NOMO-1 treated with DMSO at 0.1 percent for 48 hours (cell line): ENCODE data around the gene DCC.
"Not testable (repeated sequence)": the region's sequence is repeated elsewhere in the genome, so short reads cannot be mapped to it uniquely, and the experiment has no call there.

Experiments
- DNase-seq: peaks from one replicate; lab custom pipeline; 2025; ENCODE audit not compliant: unreplicated experiment; lab: John Stamatoyannopoulos, UW

The DCC gene

GRCh38 chr18:52349498-52349897 lies 9.5 kb downstream of the DCC start:
- no peak for DNase-seq

- no peak for DNase-seq
These were observed 12.9 kb downstream of the DCC start for GRCh38 chr18:52352920-52353319.

- no peak for DNase-seq
These were observed 13.6 kb downstream of the DCC start for GRCh38 chr18:52353589-52353988.

GRCh38 chr18:52363861-52364260 lies 23.9 kb downstream of the DCC start:
- no peak for DNase-seq

- DNase-seq, result not testable (repeated sequence)
These were observed 26.9 kb downstream of the DCC start for GRCh38 chr18:52366851-52367250.

- no peak for DNase-seq
These were observed 28.2 kb downstream of the DCC start for GRCh38 chr18:52367953-52368742.

- DNase-seq, result no peak
These were observed 30.8 kb downstream of the DCC start for GRCh38 chr18:52370841-52371240.

GRCh38 chr18:52376104-52376503 lies 36.1 kb downstream of the DCC start:
- DNase-seq, result no peak

GRCh38 chr18:52377094-52377493 lies 37.1 kb downstream of the DCC start:
- no peak for DNase-seq

GRCh38 chr18:52386306-52386705 lies 46.3 kb downstream of the DCC start:
- DNase-seq, result no peak

- no peak for DNase-seq
These were observed 47.2 kb downstream of the DCC start for GRCh38 chr18:52387175-52387574.

- DNase-seq, result no peak
These were observed 52.0 kb downstream of the DCC start for GRCh38 chr18:52391810-52392559.

- DNase-seq, result no peak
These were observed 54.6 kb downstream of the DCC start for GRCh38 chr18:52394602-52395001.

- no peak for DNase-seq
These were observed 55.3 kb downstream of the DCC start for GRCh38 chr18:52395146-52395852.

- DNase-seq, result no peak
These were observed 61.2 kb downstream of the DCC start for GRCh38 chr18:52401236-52401635.

GRCh38 chr18:52402814-52403213 lies 62.8 kb downstream of the DCC start:
- no peak for DNase-seq

GRCh38 chr18:52403291-52404021 lies 63.5 kb downstream of the DCC start:
- DNase-seq, result no peak

GRCh38 chr18:52408800-52409302 lies 68.9 kb downstream of the DCC start:
- DNase-seq, result no peak

GRCh38 chr18:52409727-52410126 lies 69.7 kb downstream of the DCC start:
- no peak for DNase-seq

GRCh38 chr18:52415131-52415530 lies 75.1 kb downstream of the DCC start:
- no peak for DNase-seq
